ENCODE data around the gene LTA. TPM values are rescaled to one million over a fixed set of nuclear protein-coding genes. Genes with fewer than 3 reads are reported as not detected.

LTA gene
- total RNA-seq, 1 experiment from 2014 or later: not detected

DNA sequence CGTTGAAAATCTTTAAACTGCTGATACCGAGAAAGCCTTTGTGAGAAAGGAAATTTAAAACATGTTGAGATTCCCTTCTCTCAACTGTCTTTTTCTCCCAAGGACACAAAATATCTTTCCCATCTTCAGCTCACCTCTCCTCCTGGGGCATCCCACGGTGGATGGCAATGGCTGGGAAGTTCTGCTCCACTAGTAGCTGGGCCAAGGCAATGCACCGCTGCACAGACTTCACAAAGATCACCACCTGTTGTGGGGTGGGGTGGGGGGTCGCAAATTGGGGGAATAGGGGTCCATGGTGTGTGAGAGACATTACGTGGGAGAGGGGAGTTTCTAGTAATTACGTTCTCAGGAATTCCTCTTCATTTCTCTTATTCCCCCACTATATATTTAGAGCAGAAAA is 40.9 kb upstream of the LTA start:
- Histone ChIP-seq H2BK12ac (ENCODE audit: insufficient read length, low read depth, low read length) (no peak overlapping the region), H3K9me3 (ENCODE audit: control insufficient read depth, low read depth, low read length) (no peaks in the 10 kb centered on the region), H3K4me1 (ENCODE audit: insufficient read depth, low read length) (no peaks in the 10 kb centered on the region; the same call in 1 of the 2 replicates), H3K79me1 (ENCODE audit: insufficient read depth, low read depth, low read length, poor library complexity, severe bottlenecking) (peaks cover 11% of the 10 kb centered on the region), H4K8ac (replicated peaks; ENCODE audit: insufficient read length, low read depth, low read length) (no peak overlapping the region), H3K9ac (ENCODE audit: extremely low read depth, insufficient read length, low read length) (no peak overlapping the region), H4K91ac (ENCODE audit: insufficient read length, low read depth, low read length) (no peak overlapping the region), H2BK5ac (ENCODE audit: insufficient read length, low read length) (no peak overlapping the region), H3K4ac (ENCODE audit: low read depth, low read length) (no peak overlapping the region), H3T11ph (ENCODE audit: low read length) (no peak overlapping the region), H3K27ac (ENCODE audit: insufficient read length, low read depth, low read length) (no peak overlapping the region), H2AFZ (ENCODE audit: low read length) (no peak overlapping the region), H4K5ac (ENCODE audit: insufficient read length, low read depth, low read length) (no peak overlapping the region), H3K27me3 (ENCODE audit: insufficient read depth, low read length) (no peaks in the 10 kb centered on the region), H3K4me2 (ENCODE audit: insufficient read depth, insufficient read length, low read length) (no peak overlapping the region), H3K56ac (ENCODE audit: insufficient read length, low read depth, low read length) (no peak overlapping the region), H2BK120ac (ENCODE audit: low read depth, low read length, poor library complexity, severe bottlenecking) (no peak overlapping the region), H3K18ac (ENCODE audit: insufficient read length, low read depth, low read length) (no peak overlapping the region), H4K20me1 (ENCODE audit: control insufficient read depth, insufficient read depth, insufficient read length) (peaks cover 4% of the 10 kb centered on the region), H3K14ac (ENCODE audit: insufficient read depth, low read length) (no peak overlapping the region), H2AK5ac (ENCODE audit: insufficient read length, low read length) (no peak overlapping the region), H3K23ac (ENCODE audit: insufficient read length, low read depth, low read length) (no peak overlapping the region), H2BK15ac (ENCODE audit: low read depth, low read length) (no peak overlapping the region), H3K23me2 (ENCODE audit: insufficient read length, low read depth, low read length, poor library complexity, severe bottlenecking) (no peaks in the 10 kb centered on the region), H2BK20ac (ENCODE audit: low read depth, low read length, poor library complexity, severe bottlenecking) (no peak overlapping the region), H3K79me2 (ENCODE audit: insufficient read depth, low read length) (no peaks in the 10 kb centered on the region; the same call in 1 of the 2 replicates)
- no peak for DNase-seq
- Mint-ChIP-seq H3K4me1 (peaks cover 23 to 33% of the 10 kb centered on the region in 2 experiments), H3K9me3 (no peaks in the 10 kb centered on the region; a peak in 1 of 5 replicates), H3K27me3 (ENCODE audit: low read depth) (no peaks in the 10 kb centered on the region), H3K4me3 (no peak overlapping the region), H3K27ac (peak overlapping the region in 1 of 3 experiments; percentile 28; a peak in 2 of 7 replicates), H3K36me3 (ENCODE audit: insufficient read depth in 1 of 3, low read depth in 3 of 3) (peaks cover 59 to 69% (median 64%) of the 10 kb centered on the region in 3 experiments)
- TF ChIP-seq, protein P1, sequence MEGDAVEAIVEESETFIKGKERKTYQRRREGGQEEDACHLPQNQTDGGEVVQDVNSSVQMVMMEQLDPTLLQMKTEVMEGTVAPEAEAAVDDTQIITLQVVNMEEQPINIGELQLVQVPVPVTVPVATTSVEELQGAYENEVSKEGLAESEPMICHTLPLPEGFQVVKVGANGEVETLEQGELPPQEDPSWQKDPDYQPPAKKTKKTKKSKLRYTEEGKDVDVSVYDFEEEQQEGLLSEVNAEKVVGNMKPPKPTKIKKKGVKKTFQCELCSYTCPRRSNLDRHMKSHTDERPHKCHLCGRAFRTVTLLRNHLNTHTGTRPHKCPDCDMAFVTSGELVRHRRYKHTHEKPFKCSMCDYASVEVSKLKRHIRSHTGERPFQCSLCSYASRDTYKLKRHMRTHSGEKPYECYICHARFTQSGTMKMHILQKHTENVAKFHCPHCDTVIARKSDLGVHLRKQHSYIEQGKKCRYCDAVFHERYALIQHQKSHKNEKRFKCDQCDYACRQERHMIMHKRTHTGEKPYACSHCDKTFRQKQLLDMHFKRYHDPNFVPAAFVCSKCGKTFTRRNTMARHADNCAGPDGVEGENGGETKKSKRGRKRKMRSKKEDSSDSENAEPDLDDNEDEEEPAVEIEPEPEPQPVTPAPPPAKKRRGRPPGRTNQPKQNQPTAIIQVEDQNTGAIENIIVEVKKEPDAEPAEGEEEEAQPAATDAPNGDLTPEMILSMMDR (conservative IDR thresholded peaks at IDR 0.05): no peak
- WGBS (ENCODE audit: extremely low coverage, insufficient read length, low lambda C conversion rate): no CpG with 5 or more reads among the region's 7 CpGs

Data from H9 (cell line).